NB4 (cell line): ENCODE measurements around the gene PEF1.

ENCODE experiments used
- CTCF ChIP-seq: IDR thresholded peaks from one replicate; pipeline ENCODE4 v1.5.1; 2012; ENCODE audit warnings: low read depth, low read length
- MYC ChIP-seq: IDR thresholded peaks from 2 replicates; pipeline ENCODE4 v1.6.1; 2011; ENCODE audit warnings: low read depth, low read length
- POLR2A ChIP-seq: IDR thresholded peaks from 2 replicates; pipeline ENCODE4 v1.6.1; 2011; ENCODE audit warnings: mild to moderate bottlenecking; ENCODE audit not compliant: insufficient read length; ENCODE audit errors: extremely low read depth
- TF ChIP-seq, protein P1 (sequence below): IDR thresholded peaks from 2 replicates; pipeline ENCODE4 v1.6.1; 2011; ENCODE audit warnings: low read depth, low read length

- TF ChIP-seq CTCF: no peak
- no peak for TF ChIP-seq POLR2A
- TF ChIP-seq, protein P1, sequence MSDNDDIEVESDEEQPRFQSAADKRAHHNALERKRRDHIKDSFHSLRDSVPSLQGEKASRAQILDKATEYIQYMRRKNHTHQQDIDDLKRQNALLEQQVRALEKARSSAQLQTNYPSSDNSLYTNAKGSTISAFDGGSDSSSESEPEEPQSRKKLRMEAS: no peak
- no peak for TF ChIP-seq MYC
Observed at GRCh38 chr1:31598980-31599379, 45.7 kb downstream of the PEF1 start.
